ENCODE measurements around the gene RCSD1. TPM values are rescaled to one million over a fixed set of nuclear protein-coding genes. Genes with fewer than 3 reads are reported as not detected.

The RCSD1 gene
- polyA plus RNA-seq, 3 donors = 116 to 218 (median 216) TPM

GRCh38 chr1:167746013-167746672 is 116.1 kb downstream of the RCSD1 start:
- TF ChIP-seq CTCF (IDR thresholded peaks at IDR 0.05) = no peak
- H3K79me2 ChIP-seq (ENCODE audit: insufficient read depth, low read length) = peaks cover 23% of the 10 kb centered on the region
- Mint-ChIP-seq H3K4me3 (no peak overlapping the region), H3K27me3 (ENCODE audit: low read depth in 3 of 3) (peaks cover 0 to 3% (median 0%) of the 10 kb centered on the region in 3 donors), H3K4me1 (peaks cover 22% of the 10 kb centered on the region), H3K27ac (peak overlapping the region in 1 of 7 donors; percentile 55), H3K9me3 (no peaks in the 10 kb centered on the region), H3K36me3 (peaks cover 2 to 5% of the 10 kb centered on the region in 2 donors)
- H3K27ac ChIP-seq (ENCODE audit: low read depth in 1 of 2, low read length in 2 of 2) = no peak overlapping the region
- H3K4me1 ChIP-seq (ENCODE audit: control insufficient read depth in 1 of 2, insufficient read depth in 2 of 2, low read length in 2 of 2) = peaks cover 0 to 4% of the 10 kb centered on the region in 2 donors
- H3K27me3 ChIP-seq (ENCODE audit: control insufficient read depth in 2 of 2, insufficient read depth in 2 of 2, low read length in 2 of 2) = no peaks in the 10 kb centered on the region
- peaks cover 32% of the 10 kb centered on the region for H4K20me1 ChIP-seq (ENCODE audit: insufficient read depth, low read length)
- no peak overlapping the region for H3K4me3 ChIP-seq (replicated peaks in 1 of 3; ENCODE audit: low read depth in 2 of 3, low read length in 3 of 3)
- H3K4me2 ChIP-seq (replicated peaks; ENCODE audit: extremely low read depth, low read length, poor library complexity, severe bottlenecking) = no peak overlapping the region
- WGBS (ENCODE audit: insufficient coverage) = 100% methylated on average over 4 of the region's 5 CpGs
- intact Hi-C loops (cut with micrococcal nuclease) = no loop called here
- no peak overlapping the region for H2AFZ ChIP-seq (ENCODE audit: insufficient read depth, low read depth, low read length, poor library complexity, severe bottlenecking)
- H3K9me3 ChIP-seq (replicated peaks in 1 of 2; ENCODE audit: control insufficient read depth in 1 of 2, insufficient read depth in 1 of 2, low read length in 2 of 2) = no peaks in the 10 kb centered on the region
- no peaks in the 10 kb centered on the region for H3K36me3 ChIP-seq (replicated peaks in 1 of 2; ENCODE audit: control insufficient read depth in 1 of 2, insufficient read depth in 2 of 2, low read length in 2 of 2)
- DNase-seq = no peak
- H3K9ac ChIP-seq (ENCODE audit: insufficient read depth, low read length, poor library complexity, severe bottlenecking) = no peak overlapping the region

- Histone ChIP-seq H4K20me1 (ENCODE audit: insufficient read depth, low read length) (peaks cover 32% of the 10 kb centered on the region), H3K36me3 (replicated peaks in 1 of 2; ENCODE audit: control insufficient read depth in 1 of 2, insufficient read depth in 2 of 2, low read length in 2 of 2) (no peaks in the 10 kb centered on the region), H3K79me2 (ENCODE audit: insufficient read depth, low read length) (peaks cover 24% of the 10 kb centered on the region), H3K4me2 (replicated peaks; ENCODE audit: extremely low read depth, low read length, poor library complexity, severe bottlenecking) (no peak overlapping the region), H2AFZ (ENCODE audit: insufficient read depth, low read depth, low read length, poor library complexity, severe bottlenecking) (no peak overlapping the region), H3K9me3 (replicated peaks in 1 of 2; ENCODE audit: control insufficient read depth in 1 of 2, insufficient read depth in 1 of 2, low read length in 2 of 2) (no peaks in the 10 kb centered on the region), H3K27me3 (ENCODE audit: control insufficient read depth in 2 of 2, insufficient read depth in 2 of 2, low read length in 2 of 2) (no peaks in the 10 kb centered on the region), H3K27ac (ENCODE audit: low read depth in 1 of 2, low read length in 2 of 2) (peak overlapping the region in 1 of 2 donors; percentile 32), H3K4me3 (replicated peaks in 1 of 3; ENCODE audit: low read depth in 2 of 3, low read length in 3 of 3) (no peak overlapping the region), H3K4me1 (ENCODE audit: control insufficient read depth in 1 of 2, insufficient read depth in 2 of 2, low read length in 2 of 2) (peaks cover under 1 to 4% of the 10 kb centered on the region in 2 donors), H3K9ac (ENCODE audit: insufficient read depth, low read length, poor library complexity, severe bottlenecking) (no peak overlapping the region)
- no peaks in the 10 kb centered on the region for H3K9me3 Mint-ChIP-seq
- no peak overlapping the region for H3K4me3 Mint-ChIP-seq
- peak overlapping the region in 2 of 7 donors; percentile 8 to 17 for H3K27ac Mint-ChIP-seq
- peaks cover 25% of the 10 kb centered on the region for H3K4me1 Mint-ChIP-seq
- intact Hi-C loops (cut with micrococcal nuclease) = no loop called here
- no peak for TF ChIP-seq CTCF (IDR thresholded peaks at IDR 0.05)
- peaks cover 2 to 5% of the 10 kb centered on the region in 2 donors for H3K36me3 Mint-ChIP-seq
- WGBS (ENCODE audit: insufficient coverage) = 83% methylated on average over 4 of the region's 7 CpGs
- DNase-seq = no peak
- peaks cover 0 to 3% (median 0%) of the 10 kb centered on the region in 3 donors for H3K27me3 Mint-ChIP-seq (ENCODE audit: low read depth in 3 of 3)
Measured at GRCh38 chr1:167746988-167747655, 117.1 kb downstream of the RCSD1 start.

Measured in CD14-positive monocyte (primary cell).